GM12865 (cell line): ENCODE measurements around the gene SLC16A7.

Experiments
- DNase-seq: peaks from one replicate; pipeline ENCODE4 v3.0.0; 2010; ENCODE audit warnings: low read depth
- H3K4me3 ChIP-seq: 2 replicates; pipeline ENCODE4 v1.5.1; 2011; ENCODE audit warnings: mild to moderate bottlenecking, low read depth, low read length, control low read depth
- CTCF ChIP-seq: IDR thresholded peaks from 2 replicates; pipeline ENCODE4 v1.5.1; 2011; ENCODE audit warnings: low read length, control low read depth, low read depth, inconsistent platforms; ENCODE audit not compliant: insufficient read depth; ENCODE audit errors: missing control alignments

The SLC16A7 gene

GRCh38 chr12:59710964-59711363, 115.1 kb downstream of the SLC16A7 start:
- no peak for TF ChIP-seq CTCF
- H3K4me3 ChIP-seq, result no peak overlapping the region
- no peak for DNase-seq

GRCh38 chr12:59715434-59715833, 119.6 kb downstream of the SLC16A7 start:
- TF ChIP-seq CTCF, result no peak
- no peak overlapping the region for H3K4me3 ChIP-seq
- DNase-seq, result no peak

- no peak overlapping the region for H3K4me3 ChIP-seq
- no peak for TF ChIP-seq CTCF
- DNase-seq, result no peak
Observed at GRCh38 chr12:59716043-59716442, 120.2 kb downstream of the SLC16A7 start.

GRCh38 chr12:59717436-59717835, 121.6 kb downstream of the SLC16A7 start:
- DNase-seq, result no peak
- H3K4me3 ChIP-seq, result no peak overlapping the region
- no peak for TF ChIP-seq CTCF

GRCh38 chr12:59719701-59720100, 123.9 kb downstream of the SLC16A7 start:
- DNase-seq, result no peak
- H3K4me3 ChIP-seq, result no peak overlapping the region
- TF ChIP-seq CTCF, result no peak

GRCh38 chr12:59723520-59723919, 127.7 kb downstream of the SLC16A7 start:
- DNase-seq, result no peak
- H3K4me3 ChIP-seq, result no peak overlapping the region
- no peak for TF ChIP-seq CTCF

GRCh38 chr12:59724011-59724695, 128.3 kb downstream of the SLC16A7 start:
- DNase-seq, result no peak
- TF ChIP-seq CTCF, result no peak
- H3K4me3 ChIP-seq, result no peak overlapping the region
